ENCODE data around the gene NOTCH2.

DNA sequence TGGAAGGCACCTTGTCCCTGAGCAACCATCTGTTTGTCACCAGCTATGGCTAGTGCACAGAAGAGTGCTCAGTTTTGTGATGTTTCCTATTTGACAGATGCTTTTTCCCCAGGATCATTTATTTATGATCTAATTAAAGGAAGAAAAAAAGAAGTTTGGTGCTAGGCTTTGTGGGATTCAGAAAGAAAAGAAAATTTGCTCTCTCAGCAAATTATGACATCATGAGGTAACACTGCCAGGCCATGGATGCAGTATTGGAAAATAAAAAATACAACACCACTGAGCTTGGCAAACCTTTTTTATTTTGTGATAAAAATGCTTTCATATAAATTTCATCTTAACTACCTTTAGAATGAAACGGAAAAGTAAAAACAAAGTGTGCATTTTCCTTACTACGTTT lies 157.7 kb downstream of the NOTCH2 start:
- no peak for TF ChIP-seq SETDB1 (IDR thresholded peaks at IDR 0.05; ENCODE audit: insufficient read length, low read length)
- no peak for TF ChIP-seq CTCF (tag by site-specific recombination; IDR thresholded peaks at IDR 0.05)
- no peak for TF ChIP-seq YY1 (tag by site-specific recombination; IDR thresholded peaks at IDR 0.05)
- no peak for TF ChIP-seq ZNF423 (tag by site-specific recombination; IDR thresholded peaks at IDR 0.05)
- no peak for TF ChIP-seq ZFP37 (tag by site-specific recombination; IDR thresholded peaks at IDR 0.05)
- TF ChIP-seq, protein P1, sequence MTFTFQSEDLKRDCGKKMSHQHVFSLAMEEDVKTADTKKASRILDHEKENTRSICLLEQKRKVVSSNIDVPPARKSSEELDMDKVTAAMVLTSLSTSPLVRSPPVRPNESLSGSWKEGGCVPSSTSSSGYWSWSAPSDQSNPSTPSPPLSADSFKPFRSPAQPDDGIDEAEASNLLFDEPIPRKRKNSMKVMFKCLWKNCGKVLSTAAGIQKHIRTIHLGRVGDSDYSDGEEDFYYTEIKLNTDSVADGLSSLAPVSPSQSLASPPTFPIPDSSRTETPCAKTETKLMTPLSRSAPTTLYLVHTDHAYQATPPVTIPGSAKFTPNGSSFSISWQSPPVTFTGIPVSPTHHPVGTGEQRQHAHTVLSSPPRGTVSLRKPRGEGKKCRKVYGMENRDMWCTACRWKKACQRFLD (tag by site-specific recombination; IDR thresholded peaks at IDR 0.05) = no peak
- no peak for TF ChIP-seq ZNF174 (tag by site-specific recombination; IDR thresholded peaks at IDR 0.05)
- TF ChIP-seq, protein P2, sequence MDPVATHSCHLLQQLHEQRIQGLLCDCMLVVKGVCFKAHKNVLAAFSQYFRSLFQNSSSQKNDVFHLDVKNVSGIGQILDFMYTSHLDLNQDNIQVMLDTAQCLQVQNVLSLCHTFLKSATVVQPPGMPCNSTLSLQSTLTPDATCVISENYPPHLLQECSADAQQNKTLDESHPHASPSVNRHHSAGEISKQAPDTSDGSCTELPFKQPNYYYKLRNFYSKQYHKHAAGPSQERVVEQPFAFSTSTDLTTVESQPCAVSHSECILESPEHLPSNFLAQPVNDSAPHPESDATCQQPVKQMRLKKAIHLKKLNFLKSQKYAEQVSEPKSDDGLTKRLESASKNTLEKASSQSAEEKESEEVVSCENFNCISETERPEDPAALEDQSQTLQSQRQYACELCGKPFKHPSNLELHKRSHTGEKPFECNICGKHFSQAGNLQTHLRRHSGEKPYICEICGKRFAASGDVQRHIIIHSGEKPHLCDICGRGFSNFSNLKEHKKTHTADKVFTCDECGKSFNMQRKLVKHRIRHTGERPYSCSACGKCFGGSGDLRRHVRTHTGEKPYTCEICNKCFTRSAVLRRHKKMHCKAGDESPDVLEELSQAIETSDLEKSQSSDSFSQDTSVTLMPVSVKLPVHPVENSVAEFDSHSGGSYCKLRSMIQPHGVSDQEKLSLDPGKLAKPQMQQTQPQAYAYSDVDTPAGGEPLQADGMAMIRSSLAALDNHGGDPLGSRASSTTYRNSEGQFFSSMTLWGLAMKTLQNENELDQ (tag by site-specific recombination; IDR thresholded peaks at IDR 0.05; ENCODE audit: low read depth) = no peak
- no peak for TF ChIP-seq HOXC10 (CRISPR knock-in tag; IDR thresholded peaks at IDR 0.05)
- no peak for TF ChIP-seq ZBTB7A (tag by site-specific recombination; IDR thresholded peaks at IDR 0.05; ENCODE audit: low read depth)
- TF ChIP-seq MYNN (tag by site-specific recombination; IDR thresholded peaks at IDR 0.05; ENCODE audit: borderline replicate concordance) = no peak
